GM19193 (cell line): Measurements from ENCODE around the gene HACD2.

Experiments
- POLR2A ChIP-seq: IDR thresholded peaks from 4 replicates; pipeline ENCODE4 v1.6.1; 2011; ENCODE audit not compliant: insufficient read depth, insufficient read length; ENCODE audit errors: extremely low read depth

The HACD2 gene

GRCh38 chr3:123485551-123485950, 99.3 kb downstream of the HACD2 start:
- no peak for TF ChIP-seq POLR2A

- no peak for TF ChIP-seq POLR2A
These were observed 101.7 kb downstream of the HACD2 start for GRCh38 chr3:123483146-123483545.

- no peak for TF ChIP-seq POLR2A
These were observed 103.0 kb downstream of the HACD2 start for GRCh38 chr3:123481722-123482457.

- no peak for TF ChIP-seq POLR2A
These were observed 103.8 kb downstream of the HACD2 start for GRCh38 chr3:123481071-123481470.

GRCh38 chr3:123480428-123480827, 104.4 kb downstream of the HACD2 start:
- TF ChIP-seq POLR2A: no peak

- no peak for TF ChIP-seq POLR2A
These were observed 105.0 kb downstream of the HACD2 start for GRCh38 chr3:123479891-123480290.

- no peak for TF ChIP-seq POLR2A
These were observed 106.5 kb downstream of the HACD2 start for GRCh38 chr3:123478314-123478713.

GRCh38 chr3:123476967-123477750, 107.7 kb downstream of the HACD2 start:
- TF ChIP-seq POLR2A: no peak

- no peak for TF ChIP-seq POLR2A
These were observed 109.1 kb downstream of the HACD2 start for GRCh38 chr3:123475786-123476185.

- TF ChIP-seq POLR2A: no peak
These were observed 113.7 kb downstream of the HACD2 start for GRCh38 chr3:123471106-123471505.

- TF ChIP-seq POLR2A: no peak
These were observed 115.4 kb downstream of the HACD2 start for GRCh38 chr3:123469323-123469995.

GRCh38 chr3:123467046-123467445, 117.8 kb downstream of the HACD2 start:
- no peak for TF ChIP-seq POLR2A

GRCh38 chr3:123464211-123464610, 120.6 kb downstream of the HACD2 start:
- no peak for TF ChIP-seq POLR2A

- no peak for TF ChIP-seq POLR2A
These were observed 125.0 kb downstream of the HACD2 start for GRCh38 chr3:123459862-123460261.

GRCh38 chr3:123458255-123458654, 126.6 kb downstream of the HACD2 start:
- no peak for TF ChIP-seq POLR2A
